ENCODE measurements around the gene MSH3. TPM values are rescaled to one million over a fixed set of nuclear protein-coding genes. Genes with fewer than 3 reads are reported as not detected.
A peak's percentile ranks its signal among the peaks of the same experiment; 100 is the strongest.

Gene MSH3
- 12.3 TPM for total RNA-seq

DNA sequence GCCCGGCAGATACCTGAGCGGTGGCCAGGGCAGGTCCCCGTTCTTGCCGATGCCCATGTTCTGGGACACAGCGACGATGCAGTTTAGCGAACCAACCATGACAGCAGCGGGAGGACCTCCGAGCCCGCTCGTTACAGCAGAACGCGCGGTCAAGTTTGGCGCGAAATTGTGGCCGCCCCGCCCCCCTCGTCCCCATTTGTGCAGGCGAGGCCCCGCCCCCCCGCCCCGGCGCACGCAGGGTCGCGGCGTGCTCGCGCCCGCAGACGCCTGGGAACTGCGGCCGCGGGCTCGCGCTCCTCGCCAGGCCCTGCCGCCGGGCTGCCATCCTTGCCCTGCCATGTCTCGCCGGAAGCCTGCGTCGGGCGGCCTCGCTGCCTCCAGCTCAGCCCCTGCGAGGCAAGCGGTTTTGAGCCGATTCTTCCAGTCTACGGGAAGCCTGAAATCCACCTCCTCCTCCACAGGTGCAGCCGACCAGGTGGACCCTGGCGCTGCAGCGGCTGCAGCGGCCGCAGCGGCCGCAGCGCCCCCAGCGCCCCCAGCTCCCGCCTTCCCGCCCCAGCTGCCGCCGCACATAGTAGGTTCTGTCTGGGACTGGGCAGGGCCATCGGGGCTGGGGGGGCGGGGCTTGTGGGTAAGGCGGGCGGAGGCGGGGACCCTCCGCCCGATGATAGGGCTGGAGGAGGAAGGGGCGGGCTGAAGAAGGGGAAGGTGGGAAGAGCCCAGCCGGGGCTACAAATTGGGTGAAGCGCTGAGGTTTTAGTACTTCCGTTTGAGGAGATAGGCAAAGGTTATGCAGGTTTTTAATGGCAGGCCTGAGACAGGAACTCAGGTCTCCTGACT, at the start of gene MSH3, which contains the start of gene DHFR:
MSH3 (plus strand) TSS at position 262 of the 840 bp plus-strand sequence; CDS start at position 338, 76 bp downstream.
DHFR (minus strand) TSS at position 593 of the 840 bp plus-strand sequence; CDS start at position 99, 494 bp downstream.
- DNase-seq (ENCODE audit: low spot score): peak; percentile 88
- peak; percentile 86 for ATAC-seq

DNA sequence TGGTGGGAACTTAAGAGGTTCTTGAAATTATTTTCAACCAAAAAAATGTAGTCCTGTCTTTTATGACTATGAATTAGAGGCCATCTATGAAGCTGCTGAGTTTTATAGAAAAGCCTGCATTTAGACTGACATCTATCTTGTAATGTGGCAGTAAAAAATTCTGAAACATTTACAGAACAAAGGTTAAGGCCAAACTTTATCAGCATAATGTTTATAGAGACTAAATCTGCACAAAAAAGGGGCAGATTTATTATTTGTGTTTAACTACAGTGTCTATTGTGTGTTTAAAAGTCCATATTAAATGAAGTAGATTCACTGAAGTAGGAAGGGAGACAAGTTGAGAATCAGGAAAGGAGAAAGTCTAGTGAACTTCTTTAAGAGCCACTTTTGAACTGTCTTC, 47.1 kb upstream of the MSH3 start:
- ATAC-seq (peak; percentile 47), DNase-seq (ENCODE audit: low spot score) (no peak)

DNA sequence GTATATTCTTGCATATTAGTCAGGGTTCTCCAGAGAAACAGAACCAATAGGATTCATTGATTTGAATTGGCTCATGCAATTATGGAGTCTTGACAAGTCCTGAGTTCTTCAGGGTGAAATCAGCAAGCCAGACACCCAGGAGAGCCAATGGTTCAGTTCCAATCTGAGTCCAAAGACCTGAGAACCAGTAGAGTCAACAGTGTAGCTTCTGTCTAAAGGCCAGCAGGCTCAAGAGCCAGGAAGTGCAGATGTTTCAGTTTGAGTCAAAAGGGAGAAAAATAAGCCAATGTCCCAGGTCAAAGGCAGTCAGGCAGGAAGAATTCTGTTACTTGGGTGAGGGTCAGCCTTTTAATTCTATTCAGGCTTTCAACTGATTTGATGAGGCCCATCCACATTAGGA, 46.6 kb upstream of the MSH3 start:
- ATAC-seq: peak; percentile 99
- DNase-seq (ENCODE audit: low spot score): peak; percentile 60

DNA sequence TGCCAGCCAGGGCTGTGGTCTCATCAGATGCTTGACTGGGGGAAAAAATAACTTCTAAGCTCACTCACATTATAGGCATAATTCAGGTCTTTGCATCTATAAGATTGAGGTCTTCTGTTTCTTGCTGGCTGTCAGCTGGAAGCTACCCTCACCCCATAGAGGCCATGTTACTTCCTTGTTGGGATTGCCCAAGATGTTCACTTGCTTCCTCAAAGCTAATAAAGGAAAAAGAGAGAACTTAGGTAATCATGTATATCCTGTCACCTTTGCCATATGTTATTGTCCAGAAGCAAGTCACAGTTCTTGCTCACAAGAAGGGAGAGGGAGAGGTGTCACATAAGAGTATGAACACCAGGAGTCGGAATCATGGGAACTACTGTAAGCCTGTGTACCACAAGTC, 45.7 kb upstream of the MSH3 start:
- ATAC-seq (no peak), DNase-seq (ENCODE audit: low spot score) (no peak)

DNA sequence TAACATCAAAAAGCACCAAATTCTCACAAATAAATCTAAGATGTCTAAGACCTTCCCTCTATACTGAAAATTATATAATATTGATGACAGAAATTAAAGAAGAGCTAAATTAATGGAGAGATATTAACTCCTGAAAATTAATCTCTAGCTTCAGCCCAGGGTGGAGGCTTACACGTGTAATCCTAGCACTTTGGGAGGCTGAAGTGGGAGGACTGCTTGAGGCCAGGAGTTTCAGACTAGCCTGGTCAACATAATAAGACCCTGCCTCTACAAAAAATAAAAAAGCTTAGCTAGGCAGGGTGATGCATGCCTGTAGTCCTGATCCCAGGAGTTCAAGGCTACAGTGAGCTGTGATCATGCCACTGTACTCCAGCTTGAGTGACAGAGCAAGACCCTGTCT, 44.8 kb upstream of the MSH3 start:
- ATAC-seq (no peak), DNase-seq (ENCODE audit: low spot score) (no peak)

DNA sequence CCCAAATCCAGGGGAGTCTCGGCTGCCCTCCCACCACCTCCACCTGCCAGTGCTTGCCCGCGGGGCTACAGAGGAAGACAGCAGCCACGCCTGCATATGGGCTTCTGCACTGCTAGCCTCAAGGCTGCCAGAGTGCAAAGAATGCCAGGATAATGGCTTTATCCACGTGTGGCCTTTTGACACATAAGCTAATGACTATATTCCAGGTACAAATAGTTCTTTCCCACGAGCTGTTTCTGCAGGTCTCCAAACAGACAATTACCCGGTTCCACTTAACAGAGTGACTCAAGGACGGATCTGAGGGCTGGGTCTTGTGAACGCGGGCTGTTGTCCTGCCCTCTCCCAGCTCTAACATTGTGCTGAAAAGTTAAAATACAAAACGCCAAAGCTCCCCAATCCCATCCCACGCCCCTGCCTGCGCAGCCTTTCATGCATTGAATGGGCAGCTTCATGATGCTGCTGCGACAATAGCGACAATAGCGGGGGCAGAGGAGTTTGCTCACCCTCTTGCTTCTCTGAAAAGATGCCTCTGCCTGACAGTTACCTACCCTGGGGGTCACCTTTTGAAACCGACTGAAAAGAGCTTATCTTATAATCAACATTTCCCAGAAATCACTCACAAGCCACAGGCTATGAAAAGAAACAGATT, 39.1 kb upstream of the MSH3 start:
- ATAC-seq: no peak
- no peak for DNase-seq (ENCODE audit: low spot score)

DNA sequence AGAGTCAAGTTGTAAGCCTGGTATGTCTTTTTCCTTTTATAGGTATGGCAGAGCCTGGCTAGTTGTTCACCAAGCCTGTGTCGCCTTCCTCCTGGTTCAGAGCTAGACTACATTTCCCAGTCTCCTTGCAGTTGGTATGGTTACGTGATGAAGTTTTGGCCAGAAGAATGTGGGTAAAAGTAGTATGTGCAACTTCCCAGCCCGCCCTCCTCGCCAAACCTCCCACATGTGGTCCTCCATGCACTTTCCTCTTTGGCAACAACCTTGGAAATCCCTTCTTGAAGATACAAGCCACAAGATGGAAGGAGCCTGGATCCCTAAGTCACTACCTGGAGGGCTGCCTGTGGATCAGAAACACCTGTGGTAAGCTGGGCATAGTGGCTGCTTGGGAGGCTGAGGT, 36.0 kb upstream of the MSH3 start:
- no peak for ATAC-seq

DNA sequence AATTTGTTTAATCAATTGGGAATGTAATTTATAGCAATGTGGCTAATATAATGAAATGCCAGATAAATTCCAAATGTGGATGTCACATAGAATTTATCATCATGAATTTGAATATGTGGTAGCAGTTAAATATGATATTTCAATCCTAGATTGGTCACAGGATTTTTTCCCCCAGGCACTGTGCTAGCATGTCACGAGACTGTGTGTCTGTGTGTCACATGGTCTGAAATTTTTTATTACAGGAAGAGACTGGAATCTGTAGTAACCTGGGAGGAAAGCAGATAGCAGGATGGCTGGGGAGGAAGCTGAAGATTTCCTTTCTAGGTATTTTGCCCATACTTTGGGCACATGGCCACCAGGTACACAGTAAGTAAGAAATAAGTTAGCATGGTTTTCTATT, 35.4 kb upstream of the MSH3 start:
- ATAC-seq: no peak
- DNase-seq (ENCODE audit: low spot score): no peak

More for the DNA sequence above, 36.0 kb upstream of the MSH3 start:
- no peak for DNase-seq (ENCODE audit: low spot score)

DNA sequence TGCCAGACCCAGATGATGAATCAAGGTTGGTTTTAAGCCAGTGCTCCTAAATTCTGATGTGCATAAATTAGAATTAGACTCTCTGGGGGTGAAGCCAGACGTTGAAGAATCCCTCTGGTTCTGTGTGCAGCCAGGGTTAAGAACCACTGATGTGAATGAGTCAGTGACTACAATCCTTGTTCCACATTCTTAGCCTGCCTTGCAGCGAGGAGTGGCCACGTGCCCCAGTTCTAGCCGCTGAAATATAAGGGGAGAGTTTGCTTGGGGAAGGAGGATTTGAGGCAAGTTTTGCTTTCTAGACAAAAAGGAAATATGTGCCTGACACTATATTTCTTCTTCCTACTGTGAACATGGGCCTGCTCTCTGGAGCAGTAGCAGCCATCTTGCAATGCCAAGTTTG, 34.2 kb upstream of the MSH3 start:
- DNase-seq (ENCODE audit: low spot score) (no peak), ATAC-seq (no peak)

DNA sequence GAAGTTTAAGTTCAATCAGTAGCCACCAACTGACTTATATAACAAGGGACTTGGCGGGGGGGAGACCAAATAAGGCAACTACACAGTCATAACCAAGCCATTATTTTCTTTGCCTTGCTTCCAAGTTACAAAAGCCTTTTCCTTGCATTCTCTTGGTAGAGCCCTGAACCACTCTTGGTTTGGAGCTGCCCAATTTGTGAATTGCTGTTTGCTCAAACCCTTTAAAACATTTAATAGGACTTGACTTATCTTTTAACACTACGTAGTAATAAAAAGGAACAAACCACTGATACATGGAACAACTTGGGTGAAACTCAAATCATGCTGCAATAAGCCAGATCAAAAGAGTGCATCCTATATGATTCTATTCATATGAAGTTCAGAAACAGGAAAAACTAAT, 31.7 kb upstream of the MSH3 start:
- DNase-seq (ENCODE audit: low spot score): no peak
- ATAC-seq: no peak

DNA sequence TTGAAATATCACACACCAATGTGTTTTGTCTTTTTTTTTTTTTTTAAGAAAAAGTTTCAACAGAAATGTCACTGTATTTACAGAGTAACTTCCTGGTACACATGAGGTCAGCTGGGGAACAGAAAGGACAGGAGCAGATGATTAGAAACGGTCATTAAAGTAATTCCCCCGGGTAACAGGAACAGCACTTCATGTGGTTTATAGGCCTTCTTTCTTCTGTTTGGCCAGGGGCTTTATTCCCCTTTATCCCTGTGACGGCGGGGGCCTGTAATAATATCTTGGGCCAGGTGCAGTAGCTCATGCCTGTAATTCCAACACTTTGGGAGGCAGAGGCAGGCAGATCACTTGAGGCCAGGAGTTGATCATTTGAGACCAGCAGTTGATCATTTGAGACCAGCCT, 30.5 kb upstream of the MSH3 start:
- DNase-seq (ENCODE audit: low spot score) (no peak), ATAC-seq (peak; percentile 72)

DNA sequence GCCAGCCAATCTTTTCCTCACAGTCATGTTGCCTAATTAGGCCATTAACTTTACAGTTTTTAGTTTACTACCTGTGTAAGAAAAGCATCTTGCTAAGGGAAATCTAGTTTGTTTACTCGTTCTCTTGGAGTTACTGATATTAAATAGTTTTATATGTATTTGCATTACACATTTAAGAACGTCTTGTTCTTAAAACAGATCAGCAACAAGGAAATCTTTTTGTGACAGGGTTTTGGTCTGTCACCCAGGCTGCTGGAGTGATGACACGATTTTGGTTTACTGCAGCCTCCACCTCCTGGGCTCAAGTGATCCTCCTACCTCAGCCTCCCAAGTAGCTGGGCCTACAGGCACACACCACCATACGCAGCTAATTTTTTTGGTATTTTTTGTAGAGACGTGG, 29.2 kb upstream of the MSH3 start:
- DNase-seq (ENCODE audit: low spot score) (no peak), ATAC-seq (no peak)

DNA sequence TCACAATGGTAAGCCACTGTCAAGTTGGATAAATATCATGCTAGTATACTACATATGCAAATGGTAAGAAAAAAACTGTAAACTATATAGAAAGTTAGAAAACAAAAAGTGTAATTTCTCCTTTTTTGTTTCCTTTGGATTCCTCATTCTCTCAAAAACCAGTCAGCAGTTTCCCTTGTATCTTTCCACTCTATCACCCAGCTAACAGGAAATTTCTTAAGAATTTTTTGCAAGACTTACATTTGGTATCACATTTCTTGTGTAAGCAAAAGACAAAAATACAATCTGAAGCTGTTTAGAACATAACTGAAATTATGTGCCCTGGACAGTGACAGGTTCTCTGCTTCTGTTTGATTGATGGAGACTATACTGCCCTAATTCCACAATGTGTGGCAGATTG, 25.2 kb upstream of the MSH3 start:
- no peak for DNase-seq (ENCODE audit: low spot score)
- ATAC-seq: no peak

DNA sequence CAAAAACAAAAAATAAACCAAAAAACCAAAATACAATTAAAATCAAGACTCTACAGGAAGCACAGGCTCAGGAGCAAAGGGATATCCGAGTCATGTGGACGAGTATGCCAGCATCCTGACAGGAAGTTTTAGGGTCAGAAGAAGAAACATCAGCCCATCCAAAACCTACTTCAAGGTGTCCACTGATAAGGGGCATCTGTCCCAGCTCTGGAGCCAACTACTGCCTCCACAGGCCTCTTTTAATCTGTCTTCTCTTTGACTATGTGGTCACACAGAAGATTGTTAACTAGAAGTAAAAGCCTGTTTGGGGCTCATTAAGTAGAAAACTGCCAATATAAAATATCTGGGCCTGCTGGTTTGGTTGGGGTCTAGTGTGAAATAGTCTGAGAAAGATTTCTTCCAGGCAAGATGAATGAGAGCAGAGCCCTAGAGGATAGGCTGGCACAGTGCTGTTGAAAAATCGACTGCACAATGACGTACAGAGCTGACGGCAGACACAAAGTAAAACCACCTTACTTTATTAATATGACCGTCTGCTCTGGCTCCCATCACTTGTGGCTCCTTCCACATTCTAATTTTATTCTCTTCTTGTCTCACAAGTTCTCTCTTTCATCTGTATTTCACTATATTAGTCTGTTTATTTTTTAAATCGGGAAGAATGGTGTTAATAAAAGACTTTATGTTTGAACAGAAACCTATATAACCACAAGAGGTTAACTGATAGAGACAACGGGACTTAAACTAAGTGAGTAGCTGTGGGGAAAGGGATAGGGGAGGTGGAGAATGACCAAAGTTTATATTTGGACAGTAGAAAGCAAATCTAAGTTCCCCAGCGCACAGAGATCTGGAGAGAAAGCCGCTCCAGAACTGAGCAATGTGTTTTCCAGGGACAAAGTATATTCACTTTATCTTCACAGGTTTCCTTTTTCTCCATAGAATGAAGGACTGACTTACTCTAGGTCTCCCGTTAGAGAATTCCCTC, 22.9 kb upstream of the MSH3 start:
- ATAC-seq (peak; percentile 98), DNase-seq (ENCODE audit: low spot score) (no peak)

DNA sequence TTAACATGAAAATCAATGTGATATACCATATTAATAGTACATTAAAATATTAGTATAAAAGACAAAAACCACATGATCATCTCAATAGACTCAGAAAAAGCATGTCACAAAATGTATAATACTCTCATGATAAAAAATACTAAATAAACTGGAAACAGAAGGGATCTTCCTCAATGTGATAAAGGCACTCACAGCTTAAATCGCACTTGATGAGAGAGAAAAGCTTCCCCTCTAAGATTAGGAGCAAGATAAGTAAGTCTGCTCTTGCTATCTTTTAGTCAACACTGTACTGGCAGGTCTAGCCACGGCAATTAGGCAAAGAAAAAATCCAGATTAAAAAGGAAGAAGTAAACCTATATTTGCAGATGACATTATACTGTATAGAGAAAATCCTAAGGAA, 21.8 kb upstream of the MSH3 start:
- ATAC-seq (no peak), DNase-seq (ENCODE audit: low spot score) (no peak)

DNA sequence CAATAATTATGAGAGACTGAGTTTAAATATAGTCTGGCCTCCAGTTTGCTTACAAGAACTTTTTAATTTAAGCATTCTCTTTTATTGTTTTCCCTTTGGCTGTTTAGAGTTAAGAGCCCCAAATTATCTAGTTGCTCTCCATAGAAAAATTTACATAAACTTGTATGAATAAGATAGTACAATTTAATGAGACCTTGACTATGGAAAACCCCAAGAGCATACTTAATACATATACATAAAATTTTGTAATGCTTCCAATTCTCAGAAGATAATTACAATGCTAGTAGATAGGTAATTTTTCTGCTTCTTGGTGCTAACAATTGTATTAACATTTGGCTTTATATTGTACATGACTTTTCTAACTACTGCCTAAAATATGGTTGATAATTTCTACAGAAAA, 20.3 kb upstream of the MSH3 start:
- DNase-seq (ENCODE audit: low spot score) (no peak), ATAC-seq (no peak)

DNA sequence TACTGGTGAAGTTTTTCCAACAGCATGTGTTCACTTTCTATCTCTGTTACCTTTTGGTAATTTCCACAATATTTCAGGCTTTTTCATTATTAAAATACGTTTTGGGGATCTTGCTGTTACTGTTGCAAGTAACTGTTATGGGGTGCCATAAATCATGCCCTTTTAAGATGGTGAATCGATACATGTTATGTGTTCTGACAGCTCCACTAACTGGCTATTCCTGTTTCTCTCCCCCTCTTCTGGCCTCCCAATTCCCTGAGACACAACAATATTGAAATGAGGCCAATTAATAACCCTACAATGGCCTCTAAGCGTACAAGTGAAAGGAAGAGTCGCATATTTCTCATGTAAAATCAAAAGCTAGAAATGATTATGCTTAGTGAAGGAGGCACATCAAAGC, 13.1 kb upstream of the MSH3 start:
- ATAC-seq (no peak), DNase-seq (ENCODE audit: low spot score) (no peak)

DNA sequence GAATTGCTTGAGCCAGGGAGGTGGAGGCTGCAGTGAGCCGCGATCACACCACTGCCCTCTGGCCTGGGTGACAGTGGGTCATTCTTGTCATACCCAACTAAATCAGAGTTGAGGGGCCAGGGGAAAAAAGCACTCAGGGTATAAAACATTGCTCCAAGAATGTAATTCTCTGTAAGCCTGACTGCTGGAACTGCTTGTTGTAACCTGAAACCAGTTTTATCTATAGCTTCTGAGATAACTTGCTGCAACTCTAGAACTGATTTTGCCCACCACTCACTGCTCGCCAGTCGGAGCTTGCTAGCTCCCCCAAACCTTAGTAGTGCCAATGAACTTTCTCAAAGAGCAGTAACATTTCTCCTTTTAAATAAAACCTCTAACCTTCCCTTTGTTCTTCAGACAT, 9.6 kb upstream of the MSH3 start:
- ATAC-seq (no peak), DNase-seq (ENCODE audit: low spot score) (no peak)

DNA sequence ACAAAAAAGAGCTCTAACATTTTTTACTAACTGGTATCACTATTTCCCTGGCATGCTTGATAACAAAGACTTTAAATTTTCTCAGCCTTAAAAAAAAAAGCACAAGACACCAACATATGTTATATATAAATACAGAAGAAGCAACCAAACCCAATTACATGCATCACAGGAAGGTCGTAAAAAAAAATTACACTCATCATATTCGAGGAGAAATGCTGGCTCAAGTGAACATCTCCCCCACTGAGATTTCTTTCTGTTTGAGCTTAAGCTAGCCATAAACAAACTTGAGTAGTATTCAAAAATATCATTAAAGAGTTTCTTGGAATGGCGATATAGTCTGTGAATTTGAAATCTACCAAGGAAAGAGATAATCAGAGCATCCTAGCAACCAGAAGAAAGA, 7.5 kb upstream of the MSH3 start:
- DNase-seq (ENCODE audit: low spot score): no peak
- ATAC-seq: no peak

DNA sequence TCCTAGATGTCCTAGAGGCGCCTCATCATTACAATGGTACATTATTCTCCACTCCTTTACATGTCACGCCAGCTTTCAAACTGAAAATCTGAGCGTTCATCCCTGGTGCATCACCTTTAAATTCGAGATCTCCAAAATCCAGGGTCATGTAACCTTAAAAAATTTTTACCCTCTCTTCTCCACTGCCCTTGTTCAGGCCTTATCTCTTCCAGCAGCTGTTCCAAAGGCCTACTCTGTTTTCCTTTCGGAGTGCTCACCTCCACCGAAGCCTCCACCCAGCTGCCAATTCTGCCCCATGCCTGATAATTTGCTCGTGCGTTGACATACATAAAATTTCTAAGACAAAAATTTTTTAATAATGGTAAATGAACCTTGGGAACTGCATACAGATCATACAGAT, 950 bp upstream of the MSH3 start:
- ATAC-seq: no peak
- DNase-seq (ENCODE audit: low spot score): no peak

DNA sequence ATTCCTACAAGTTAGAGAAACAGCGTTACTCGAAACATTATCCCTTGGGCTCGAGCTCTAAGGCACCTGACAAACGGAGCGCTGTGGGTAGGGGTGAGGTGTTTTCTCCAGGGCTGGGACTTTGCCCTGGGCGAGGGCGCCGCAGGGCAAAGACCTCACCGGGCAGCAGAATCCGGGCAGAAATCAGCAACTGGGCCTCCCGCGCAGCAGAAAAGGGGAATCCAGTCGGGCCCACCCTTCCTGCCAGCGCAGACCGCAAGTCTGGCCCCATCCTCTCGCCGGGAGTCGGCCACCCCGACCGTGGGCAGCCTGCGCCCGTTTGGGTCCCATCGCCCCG, 430 bp upstream of the MSH3 start:
- peak; percentile 67 for ATAC-seq
- peak; percentile 70 for DNase-seq (ENCODE audit: low spot score)
